GM10266 (cell line): ENCODE results near the gene LYSMD2.

ENCODE experiments used
- DNase-seq: peaks from one replicate; pipeline ENCODE4 v3.0.0; 2012; ENCODE audit errors: extremely low spot score
- CTCF ChIP-seq: IDR thresholded peaks from 2 replicates; pipeline ENCODE4 v1.5.1; 2012; ENCODE audit warnings: mild to moderate bottlenecking, low read depth; ENCODE audit not compliant: control insufficient read depth, insufficient read depth; ENCODE audit errors: missing control alignments

The LYSMD2 gene

DNA sequence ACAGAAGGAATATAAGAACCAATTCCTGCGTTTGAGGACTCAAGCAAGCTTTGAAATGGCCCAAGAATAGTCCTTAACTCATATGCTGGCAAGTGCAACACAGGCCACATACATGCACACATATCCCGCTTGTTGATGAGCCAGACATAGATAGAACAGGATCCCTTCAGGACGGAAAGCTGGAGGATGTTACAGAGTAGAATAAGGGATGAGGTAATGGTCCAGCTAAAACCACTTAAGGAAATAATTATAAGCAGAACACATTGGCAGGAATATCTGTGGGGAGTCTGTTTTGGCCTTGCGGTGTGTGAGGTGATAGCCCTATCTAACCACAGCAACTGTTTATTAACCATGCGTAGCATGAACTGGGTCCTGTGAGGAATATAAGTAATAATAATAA is 31.2 kb downstream of the LYSMD2 start:
- TF ChIP-seq CTCF: no peak
- DNase-seq: no peak

- no peak for DNase-seq
- TF ChIP-seq CTCF: no peak
Observed at GRCh38 chr15:51702710-51703109, 34.7 kb downstream of the LYSMD2 start.

GRCh38 chr15:51699373-51699772 is 38.1 kb downstream of the LYSMD2 start:
- no peak for TF ChIP-seq CTCF
- DNase-seq: no peak

GRCh38 chr15:51697163-51697562 is 40.3 kb downstream of the LYSMD2 start:
- TF ChIP-seq CTCF: no peak
- DNase-seq: no peak

DNA sequence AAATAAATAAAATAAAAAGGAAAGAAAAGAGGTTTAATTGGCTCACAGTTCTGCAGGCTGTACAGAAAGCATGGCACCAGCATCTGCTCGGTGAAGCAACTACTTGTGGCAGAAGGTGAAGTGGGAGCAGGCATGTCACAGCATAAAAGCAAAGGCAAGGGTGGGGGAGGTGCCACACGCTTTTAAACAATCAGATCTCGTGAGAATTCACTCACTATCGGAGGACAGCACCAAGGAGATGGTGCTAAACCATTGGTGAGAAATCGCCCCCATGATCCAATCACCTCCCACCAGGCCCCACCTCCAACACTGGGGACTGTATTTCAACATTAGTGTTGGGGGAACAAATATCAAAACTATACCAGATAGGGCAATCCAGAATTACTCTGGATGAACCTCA is 40.9 kb downstream of the LYSMD2 start:
- TF ChIP-seq CTCF: no peak
- DNase-seq: no peak

- no peak for TF ChIP-seq CTCF
- no peak for DNase-seq
Observed at GRCh38 chr15:51692154-51692553, 45.3 kb downstream of the LYSMD2 start.

DNA sequence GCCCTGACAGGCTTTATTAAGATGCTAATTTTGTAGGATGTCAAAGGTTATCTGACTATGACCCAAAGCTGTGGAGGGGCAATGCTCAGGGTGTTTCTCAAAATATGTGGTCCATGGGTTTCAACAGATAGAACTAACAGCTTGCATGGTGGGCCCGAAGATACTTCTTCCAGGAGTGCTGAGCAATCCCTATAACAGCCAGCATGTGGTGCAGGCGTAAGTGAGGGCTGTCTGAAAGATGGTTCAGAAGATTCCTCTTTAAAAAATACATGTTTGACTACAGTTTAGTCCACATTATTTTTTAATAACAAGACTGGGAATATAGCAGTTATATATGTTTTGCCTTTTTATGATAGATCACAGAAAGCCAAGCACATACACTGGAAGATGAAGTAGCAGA is 48.6 kb downstream of the LYSMD2 start:
- no peak for TF ChIP-seq CTCF

More for the DNA sequence above, 48.6 kb downstream of the LYSMD2 start:
- no peak for DNase-seq
